SK-N-MC (cell line): ENCODE measurements around the gene NGF.

Source experiments
- DNase-seq: peaks from one replicate; pipeline ENCODE4 v3.0.0-alpha.2; 2011; ENCODE audit warnings: low read depth, low spot score
- H3K27ac ChIP-seq: fragments of 200-600 bp; sonication (generic); 2 replicates; pipeline ENCODE4 v1.5.1; 2016; ENCODE audit warnings: mixed run types
- H3K36me3 ChIP-seq: fragments of 200-600 bp; sonication (generic); 2 replicates; pipeline ENCODE4 v1.6.1; 2017; ENCODE audit warnings: antibody characterized with exemption, low read length, mixed read lengths; ENCODE audit not compliant: insufficient read depth
- H3K4me3 ChIP-seq: fragments of 200-600 bp; sonication (generic); 2 replicates; pipeline ENCODE4 v1.5.1; 2016
- H3K9ac ChIP-seq: fragments of 200-600 bp; sonication (generic); 2 replicates; pipeline ENCODE4 v1.8.0; 2017; ENCODE audit warnings: mixed run types, mixed read lengths; ENCODE audit not compliant: insufficient read length
- H3K9me3 ChIP-seq: fragments of 200-600 bp; sonication (generic); 2 replicates; pipeline ENCODE4 v1.6.1; 2017; ENCODE audit warnings: low read depth, mild to moderate bottlenecking, antibody characterized with exemption, low read length, moderate library complexity, mixed read lengths
- EZH2 ChIP-seq: fragments of 200-600 bp; sonication (generic); IDR thresholded peaks from one replicate; pipeline ENCODE4 v1.6.1; 2017; ENCODE audit warnings: antibody characterized with exemption
- FOXP2 ChIP-seq: optimal IDR thresholded peaks from 2 replicates; pipeline ENCODE3; 2011; ENCODE audit warnings: mild to moderate bottlenecking, moderate library complexity; ENCODE audit not compliant: insufficient read depth; ENCODE audit errors: extremely low read length, control extremely low read depth
- POLR2AphosphoS5 ChIP-seq: IDR thresholded peaks from 2 replicates; pipeline ENCODE4 v1.6.1; 2012; ENCODE audit warnings: mild to moderate bottlenecking, low read depth, low read length, borderline replicate concordance

NGF gene

GRCh38 chr1:115237507-115237906, 100.5 kb downstream of the NGF start:
- Histone ChIP-seq H3K9me3 (no peaks in the 10 kb centered on the region), H3K27ac (no peak overlapping the region), H3K36me3 (no peaks in the 10 kb centered on the region), H3K9ac (no peak overlapping the region), H3K4me3 (no peak overlapping the region)
- TF ChIP-seq EZH2 (no peak), POLR2AphosphoS5 (no peak), FOXP2 (no peak)
- DNase-seq = no peak

- TF ChIP-seq EZH2 = no peak
- TF ChIP-seq POLR2AphosphoS5 = no peak
- TF ChIP-seq FOXP2 = no peak
- H3K9ac ChIP-seq = no peak overlapping the region
- H3K36me3 ChIP-seq = no peaks in the 10 kb centered on the region
- no peak for DNase-seq
- H3K4me3 ChIP-seq = no peak overlapping the region
- no peak overlapping the region for H3K27ac ChIP-seq
- H3K9me3 ChIP-seq = no peaks in the 10 kb centered on the region
These were observed 101.0 kb downstream of the NGF start for GRCh38 chr1:115237023-115237422.
